ENCODE data around the gene AQP12B.

The AQP12B gene

GRCh38 chr2:240651185-240651584, 31.5 kb downstream of the AQP12B start:
- DNase-seq (ENCODE audit: low read depth): no peak
- H3K4me3 ChIP-seq (ENCODE audit: low read length): no peak overlapping the region
- TF ChIP-seq CTCF (IDR thresholded peaks at IDR 0.05; ENCODE audit: insufficient read depth, low read depth, low read length, missing control alignments): no peak

- no peak for DNase-seq (ENCODE audit: low read depth)
- H3K4me3 ChIP-seq (ENCODE audit: low read length): no peak overlapping the region
- no peak for TF ChIP-seq CTCF (IDR thresholded peaks at IDR 0.05; ENCODE audit: insufficient read depth, low read depth, low read length, missing control alignments)
Observed at GRCh38 chr2:240650254-240650965, 32.3 kb downstream of the AQP12B start.

- no peak for TF ChIP-seq CTCF (IDR thresholded peaks at IDR 0.05; ENCODE audit: insufficient read depth, low read depth, low read length, missing control alignments)
- no peak overlapping the region for H3K4me3 ChIP-seq (ENCODE audit: low read length)
- DNase-seq (ENCODE audit: low read depth): no peak
Observed at GRCh38 chr2:240649331-240649730, 33.4 kb downstream of the AQP12B start.

- H3K4me3 ChIP-seq (ENCODE audit: low read length): no peak overlapping the region
- DNase-seq (ENCODE audit: low read depth): no peak
- TF ChIP-seq CTCF (IDR thresholded peaks at IDR 0.05; ENCODE audit: insufficient read depth, low read depth, low read length, missing control alignments): no peak
Observed at GRCh38 chr2:240648650-240649275, 33.9 kb downstream of the AQP12B start.

GRCh38 chr2:240648155-240648649, 34.5 kb downstream of the AQP12B start:
- H3K4me3 ChIP-seq (ENCODE audit: low read length): no peak overlapping the region
- TF ChIP-seq CTCF (IDR thresholded peaks at IDR 0.05; ENCODE audit: insufficient read depth, low read depth, low read length, missing control alignments): no peak
- DNase-seq (ENCODE audit: low read depth): no peak

GRCh38 chr2:240647503-240648154, 35.1 kb downstream of the AQP12B start:
- no peak for TF ChIP-seq CTCF (IDR thresholded peaks at IDR 0.05; ENCODE audit: insufficient read depth, low read depth, low read length, missing control alignments)
- H3K4me3 ChIP-seq (ENCODE audit: low read length): no peak overlapping the region
- DNase-seq (ENCODE audit: low read depth): no peak

Data from epithelial cell of esophagus (primary cell).